Liver (tissue), 3 donors: Measurements from ENCODE around the gene CTBP1.

Experiments used
- EGR1 ChIP-seq, 2 donors: IDR thresholded peaks; 2 replicates each; pipeline ENCODE4 v1.6.1; 2016 to 2018; ENCODE audit warnings: antibody characterized with exemption in 2 of 2, low read depth in 2 of 2
- FOXA1 ChIP-seq: IDR thresholded peaks from 2 replicates; pipeline ENCODE4 v1.6.1; 2016; ENCODE audit warnings: antibody characterized with exemption
- GABPA ChIP-seq, 2 donors: IDR thresholded peaks in 1 of 2; conservative IDR thresholded peaks in 1 of 2; 2 replicates each; pipeline ENCODE4 v1.6.1; 2016; ENCODE audit warnings: antibody characterized with exemption in 2 of 2, mild to moderate bottlenecking in 1 of 2, moderate library complexity in 1 of 2
- RAD21 ChIP-seq, 2 donors: IDR thresholded peaks; 2 replicates each; pipeline ENCODE4 v1.6.1; 2016; ENCODE audit warnings: antibody characterized with exemption in 2 of 2, mild to moderate bottlenecking in 2 of 2
- SP1 ChIP-seq: IDR thresholded peaks from 2 replicates; pipeline ENCODE4 v1.6.1; 2018; ENCODE audit warnings: antibody characterized with exemption, mild to moderate bottlenecking
- TAF1 ChIP-seq: conservative IDR thresholded peaks from 2 replicates; pipeline ENCODE4 v1.6.1; 2016; ENCODE audit warnings: antibody characterized with exemption, mild to moderate bottlenecking
- YY1 ChIP-seq: IDR thresholded peaks from 2 replicates; pipeline ENCODE4 v1.6.1; 2016; ENCODE audit warnings: antibody characterized with exemption, mild to moderate bottlenecking
- TF ChIP-seq, protein P1 (sequence below): fragments of 150-350 bp; IDR thresholded peaks from 2 replicates; pipeline ENCODE4 v1.5.1; 2017; ENCODE audit warnings: improper control_type of control experiment, low read depth, low read length; ENCODE audit not compliant: missing input control
- TF ChIP-seq, protein P2 (sequence below): IDR thresholded peaks from 2 replicates; pipeline ENCODE4 v1.6.1; 2016; ENCODE audit warnings: antibody characterized with exemption
- donor health status: healthy.
- donor health status: healthy.

DNA sequence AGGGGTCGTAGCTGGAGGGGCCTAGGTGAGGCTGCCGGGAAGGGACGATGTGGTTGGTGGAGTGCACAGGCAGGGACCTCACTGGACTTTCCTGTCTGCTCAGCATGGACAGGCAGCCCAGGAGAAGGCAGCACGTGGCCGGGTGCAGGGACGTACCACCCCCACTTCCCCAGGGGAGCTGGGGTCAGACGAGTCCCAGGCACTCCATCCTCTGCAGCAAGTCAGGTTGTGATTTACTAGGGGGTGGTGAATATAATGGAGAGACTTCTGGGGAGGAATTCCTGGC is 1.5 kb upstream of the CTBP1 start:
- TF ChIP-seq YY1 = no peak
- TF ChIP-seq, protein P1, sequence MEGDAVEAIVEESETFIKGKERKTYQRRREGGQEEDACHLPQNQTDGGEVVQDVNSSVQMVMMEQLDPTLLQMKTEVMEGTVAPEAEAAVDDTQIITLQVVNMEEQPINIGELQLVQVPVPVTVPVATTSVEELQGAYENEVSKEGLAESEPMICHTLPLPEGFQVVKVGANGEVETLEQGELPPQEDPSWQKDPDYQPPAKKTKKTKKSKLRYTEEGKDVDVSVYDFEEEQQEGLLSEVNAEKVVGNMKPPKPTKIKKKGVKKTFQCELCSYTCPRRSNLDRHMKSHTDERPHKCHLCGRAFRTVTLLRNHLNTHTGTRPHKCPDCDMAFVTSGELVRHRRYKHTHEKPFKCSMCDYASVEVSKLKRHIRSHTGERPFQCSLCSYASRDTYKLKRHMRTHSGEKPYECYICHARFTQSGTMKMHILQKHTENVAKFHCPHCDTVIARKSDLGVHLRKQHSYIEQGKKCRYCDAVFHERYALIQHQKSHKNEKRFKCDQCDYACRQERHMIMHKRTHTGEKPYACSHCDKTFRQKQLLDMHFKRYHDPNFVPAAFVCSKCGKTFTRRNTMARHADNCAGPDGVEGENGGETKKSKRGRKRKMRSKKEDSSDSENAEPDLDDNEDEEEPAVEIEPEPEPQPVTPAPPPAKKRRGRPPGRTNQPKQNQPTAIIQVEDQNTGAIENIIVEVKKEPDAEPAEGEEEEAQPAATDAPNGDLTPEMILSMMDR = no peak
- no peak for TF ChIP-seq RAD21 (IDR thresholded peaks at IDR 0.05)
- TF ChIP-seq GABPA (IDR thresholded peaks at IDR 0.05 in 1 of 2, conservative IDR thresholded peaks at IDR 0.05 in 1 of 2) = no peak
- TF ChIP-seq SP1 = no peak
- TF ChIP-seq, protein P2, sequence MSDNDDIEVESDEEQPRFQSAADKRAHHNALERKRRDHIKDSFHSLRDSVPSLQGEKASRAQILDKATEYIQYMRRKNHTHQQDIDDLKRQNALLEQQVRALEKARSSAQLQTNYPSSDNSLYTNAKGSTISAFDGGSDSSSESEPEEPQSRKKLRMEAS = no peak
- TF ChIP-seq TAF1 = no peak
- TF ChIP-seq FOXA1 = no peak
- no peak for TF ChIP-seq EGR1 (IDR thresholded peaks at IDR 0.05; ENCODE audit: low read depth in 2 of 2)
